Adrenal gland (tissue), 5 donors: ENCODE results near the gene PIEZO2.

Source experiments
- CTCF ChIP-seq, 6 experiments: fragments of 450-650 bp in 4 of 6; fragments of 200-600 bp in 2 of 6; sonication (generic) in 1 of 6; IDR thresholded peaks; 1 replicate in 5 of 6; 2 replicates in 1 of 6; pipeline versions ENCODE4 v1.5.1 to v1.8.0; 2016 to 2021; ENCODE audit warnings: antibody characterized with exemption in 6 of 6, mild to moderate bottlenecking in 2 of 6, moderate library complexity in 1 of 6
- POLR2A ChIP-seq, 2 donors: fragments of 450-650 bp; IDR thresholded peaks; one replicate each; pipeline ENCODE4 v1.6.1; 2017; ENCODE audit warnings: antibody characterized with exemption in 2 of 2, mild to moderate bottlenecking in 2 of 2, moderate library complexity in 1 of 2
- donor health status: DM: no; HTN: no; CAD: no.

- TF ChIP-seq CTCF (IDR thresholded peaks at IDR 0.05) (no peak), POLR2A (IDR thresholded peaks at IDR 0.05) (no peak)
Measured at GRCh38 chr18:11047817-11048216, 101.6 kb downstream of the PIEZO2 start.
